NT2/D1 (cell line): ENCODE measurements around the gene CD58.

Source experiments
- YY1 ChIP-seq: IDR thresholded peaks from 2 replicates; pipeline ENCODE4 v1.6.1; 2011; ENCODE audit not compliant: insufficient read length, insufficient read depth
- ZNF274 ChIP-seq: IDR thresholded peaks from 2 replicates; pipeline ENCODE4 v1.6.1; 2011; ENCODE audit warnings: mild to moderate bottlenecking, low read depth, low read length

DNA sequence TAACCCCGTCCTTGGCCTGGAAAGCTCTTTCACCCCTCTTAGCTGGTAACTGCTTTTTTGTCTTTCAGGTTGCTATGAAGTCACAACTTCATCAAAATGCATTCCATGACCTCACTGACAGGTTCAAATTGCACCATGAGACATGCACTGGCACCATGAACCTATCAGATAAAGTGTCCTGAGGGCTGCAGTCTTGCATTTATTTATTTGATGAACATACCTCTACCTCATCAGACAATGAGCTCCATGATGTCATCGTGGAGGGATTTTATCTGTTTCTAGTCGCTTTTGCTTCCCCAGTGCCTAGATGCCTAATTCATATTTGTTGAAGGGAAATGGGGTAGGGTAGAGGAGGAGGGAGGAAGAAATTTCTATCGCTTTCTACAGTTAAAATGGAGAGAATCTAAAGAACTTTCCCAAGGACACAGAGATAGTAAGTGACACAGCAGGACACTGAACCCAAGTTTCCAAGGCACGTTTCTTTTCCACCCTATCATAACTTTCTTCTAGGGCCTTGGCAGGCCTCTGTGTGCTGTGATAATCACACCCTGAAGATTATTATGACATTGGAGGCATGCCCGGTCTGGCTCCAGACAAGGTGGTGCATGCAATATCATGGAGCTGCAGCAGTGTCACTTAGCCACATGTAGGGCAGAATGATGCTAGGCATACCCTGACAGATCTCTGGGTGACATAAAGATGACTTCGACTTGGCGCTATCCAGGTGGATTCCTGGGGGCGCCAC is 69.5 kb downstream of the CD58 start:
- no peak for TF ChIP-seq ZNF274
- no peak for TF ChIP-seq YY1
